ENCODE data around the gene SLAMF9.

The SLAMF9 gene

DNA sequence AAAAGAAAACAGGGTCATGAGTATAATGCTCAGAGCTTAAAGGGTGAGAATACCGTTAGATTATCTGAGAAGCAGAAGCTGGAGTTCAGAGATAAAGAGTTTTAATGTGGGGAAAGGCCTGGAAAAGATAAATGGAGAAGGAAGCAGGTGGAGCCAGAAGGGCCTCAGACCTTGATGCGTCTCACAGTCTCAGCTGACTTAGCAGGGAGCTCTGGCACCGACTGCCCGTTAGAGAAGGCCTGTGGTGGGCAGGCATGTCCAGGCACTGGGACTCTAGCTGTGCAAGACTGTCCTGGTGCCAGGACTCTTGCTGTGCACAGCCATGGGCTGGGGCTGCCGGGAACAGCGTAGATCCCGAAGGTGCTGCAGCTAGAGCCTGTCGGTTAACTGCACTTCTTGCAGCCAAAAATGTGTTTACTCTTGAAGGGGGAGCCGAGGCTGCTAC is 3.8 kb upstream of the SLAMF9 start:
- ATAC-seq (ENCODE audit: low read depth) (no peak), DNase-seq (ENCODE audit: low spot score) (no peak)
- TF ChIP-seq, protein P1, sequence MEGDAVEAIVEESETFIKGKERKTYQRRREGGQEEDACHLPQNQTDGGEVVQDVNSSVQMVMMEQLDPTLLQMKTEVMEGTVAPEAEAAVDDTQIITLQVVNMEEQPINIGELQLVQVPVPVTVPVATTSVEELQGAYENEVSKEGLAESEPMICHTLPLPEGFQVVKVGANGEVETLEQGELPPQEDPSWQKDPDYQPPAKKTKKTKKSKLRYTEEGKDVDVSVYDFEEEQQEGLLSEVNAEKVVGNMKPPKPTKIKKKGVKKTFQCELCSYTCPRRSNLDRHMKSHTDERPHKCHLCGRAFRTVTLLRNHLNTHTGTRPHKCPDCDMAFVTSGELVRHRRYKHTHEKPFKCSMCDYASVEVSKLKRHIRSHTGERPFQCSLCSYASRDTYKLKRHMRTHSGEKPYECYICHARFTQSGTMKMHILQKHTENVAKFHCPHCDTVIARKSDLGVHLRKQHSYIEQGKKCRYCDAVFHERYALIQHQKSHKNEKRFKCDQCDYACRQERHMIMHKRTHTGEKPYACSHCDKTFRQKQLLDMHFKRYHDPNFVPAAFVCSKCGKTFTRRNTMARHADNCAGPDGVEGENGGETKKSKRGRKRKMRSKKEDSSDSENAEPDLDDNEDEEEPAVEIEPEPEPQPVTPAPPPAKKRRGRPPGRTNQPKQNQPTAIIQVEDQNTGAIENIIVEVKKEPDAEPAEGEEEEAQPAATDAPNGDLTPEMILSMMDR (IDR thresholded peaks at IDR 0.05; ENCODE audit: poor library complexity, severe bottlenecking): no peak

DNA sequence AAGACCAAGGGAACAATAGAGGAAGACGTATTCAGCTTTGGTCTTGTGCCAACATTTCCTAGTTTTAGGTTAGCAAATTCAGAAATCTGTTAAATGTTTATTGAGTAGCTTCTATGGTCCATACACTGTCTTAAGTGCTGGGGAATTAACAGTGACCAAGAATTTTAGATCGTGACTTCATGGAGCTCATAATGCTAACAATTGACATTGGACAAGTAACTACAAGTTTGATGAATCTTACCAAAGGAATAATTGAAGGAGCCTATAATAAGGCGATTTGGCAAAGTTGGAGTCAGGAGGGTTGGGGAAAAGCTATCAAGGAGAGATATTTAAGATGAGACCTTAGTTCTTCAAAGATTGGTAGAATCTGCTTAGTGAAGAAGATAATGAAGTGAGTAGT is 1.4 kb upstream of the SLAMF9 start:
- no peaks in the 10 kb centered on the region for H3K27me3 ChIP-seq (ENCODE audit: insufficient read depth, poor library complexity, severe bottlenecking)
- no peak overlapping the region for H3K4me3 ChIP-seq (ENCODE audit: severe bottlenecking)
- TF ChIP-seq, protein P1 (IDR thresholded peaks at IDR 0.05; ENCODE audit: poor library complexity, severe bottlenecking): no peak
- peaks cover 19% of the 10 kb centered on the region for H3K4me1 ChIP-seq (ENCODE audit: insufficient read depth, poor library complexity, severe bottlenecking)
- no peaks in the 10 kb centered on the region for H3K36me3 ChIP-seq (ENCODE audit: low read depth)
- H3K9me3 ChIP-seq (ENCODE audit: severe bottlenecking): no peaks in the 10 kb centered on the region
- H3K27ac ChIP-seq (ENCODE audit: poor library complexity, severe bottlenecking): peak overlapping the region; percentile 64
- DNase-seq (ENCODE audit: low spot score): no peak
- no peak for ATAC-seq (ENCODE audit: low read depth)

More for the DNA sequence above, 3.8 kb upstream of the SLAMF9 start:
- H3K36me3 ChIP-seq (ENCODE audit: low read depth): no peaks in the 10 kb centered on the region
- H3K27me3 ChIP-seq (ENCODE audit: insufficient read depth, poor library complexity, severe bottlenecking): no peaks in the 10 kb centered on the region
- no peak overlapping the region for H3K27ac ChIP-seq (ENCODE audit: poor library complexity, severe bottlenecking)
- H3K4me3 ChIP-seq (ENCODE audit: severe bottlenecking): no peak overlapping the region
- H3K4me1 ChIP-seq (ENCODE audit: insufficient read depth, poor library complexity, severe bottlenecking): peaks cover 26% of the 10 kb centered on the region
- H3K9me3 ChIP-seq (ENCODE audit: severe bottlenecking): no peaks in the 10 kb centered on the region

DNA sequence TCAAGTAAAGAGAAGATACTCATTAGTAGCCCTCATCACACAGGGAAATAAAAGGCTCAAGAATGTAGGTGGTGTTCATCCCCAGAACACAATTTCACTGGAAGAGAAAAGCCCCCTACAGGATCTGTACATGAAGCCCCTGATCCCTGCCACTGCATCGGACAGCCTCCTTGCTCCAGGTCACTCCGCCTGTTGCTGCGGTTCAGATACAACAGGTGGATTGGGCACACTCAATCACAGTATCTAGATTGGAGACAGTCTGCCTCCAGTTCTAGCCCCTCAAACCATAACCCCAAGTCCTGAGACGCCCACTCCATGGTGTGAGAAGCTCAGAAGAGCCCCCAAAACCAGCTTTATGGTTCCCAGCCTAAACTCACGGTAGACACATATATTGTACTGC is 1.1 kb downstream of the SLAMF9 start:
- DNase-seq (ENCODE audit: low spot score) (no peak), ATAC-seq (ENCODE audit: low read depth) (no peak)
- H3K36me3 ChIP-seq (ENCODE audit: low read depth): no peaks in the 10 kb centered on the region
- no peaks in the 10 kb centered on the region for H3K27me3 ChIP-seq (ENCODE audit: insufficient read depth, poor library complexity, severe bottlenecking)
- H3K4me1 ChIP-seq (ENCODE audit: insufficient read depth, poor library complexity, severe bottlenecking): peaks cover 17% of the 10 kb centered on the region
- TF ChIP-seq, protein P1 (IDR thresholded peaks at IDR 0.05; ENCODE audit: poor library complexity, severe bottlenecking): no peak
- no peak overlapping the region for H3K27ac ChIP-seq (ENCODE audit: poor library complexity, severe bottlenecking)
- H3K4me3 ChIP-seq (ENCODE audit: severe bottlenecking): no peak overlapping the region
- H3K9me3 ChIP-seq (ENCODE audit: severe bottlenecking): no peaks in the 10 kb centered on the region

DNA sequence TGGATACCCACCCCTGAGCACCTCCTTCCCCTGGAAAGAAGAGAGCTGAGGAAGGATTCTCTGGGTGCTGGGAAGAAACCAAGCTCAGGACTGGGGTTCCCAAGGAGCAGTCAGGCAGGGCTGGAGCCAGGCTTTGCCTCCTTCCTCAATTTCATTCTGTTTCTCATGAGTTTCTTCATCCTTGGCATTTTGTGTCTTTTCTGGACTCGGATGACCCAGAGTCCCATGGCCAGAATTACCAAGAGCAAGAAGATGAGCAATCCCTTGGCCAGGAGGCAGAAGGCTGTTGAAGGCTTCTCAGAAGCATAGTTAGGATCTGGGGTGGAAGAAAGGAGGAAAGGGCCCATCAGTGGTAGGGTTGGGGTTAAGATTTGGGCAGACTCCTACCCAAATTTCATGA is 2.5 kb downstream of the SLAMF9 start:
- H3K36me3 ChIP-seq (ENCODE audit: low read depth): no peaks in the 10 kb centered on the region
- H3K4me1 ChIP-seq (ENCODE audit: insufficient read depth, poor library complexity, severe bottlenecking): peaks cover 17% of the 10 kb centered on the region
- no peak overlapping the region for H3K27ac ChIP-seq (ENCODE audit: poor library complexity, severe bottlenecking)
- H3K27me3 ChIP-seq (ENCODE audit: insufficient read depth, poor library complexity, severe bottlenecking): no peaks in the 10 kb centered on the region
- ATAC-seq (ENCODE audit: low read depth) (no peak), DNase-seq (ENCODE audit: low spot score) (no peak)
- TF ChIP-seq, protein P1 (IDR thresholded peaks at IDR 0.05; ENCODE audit: poor library complexity, severe bottlenecking): no peak
- no peaks in the 10 kb centered on the region for H3K9me3 ChIP-seq (ENCODE audit: severe bottlenecking)
- H3K4me3 ChIP-seq (ENCODE audit: severe bottlenecking): no peak overlapping the region

DNA sequence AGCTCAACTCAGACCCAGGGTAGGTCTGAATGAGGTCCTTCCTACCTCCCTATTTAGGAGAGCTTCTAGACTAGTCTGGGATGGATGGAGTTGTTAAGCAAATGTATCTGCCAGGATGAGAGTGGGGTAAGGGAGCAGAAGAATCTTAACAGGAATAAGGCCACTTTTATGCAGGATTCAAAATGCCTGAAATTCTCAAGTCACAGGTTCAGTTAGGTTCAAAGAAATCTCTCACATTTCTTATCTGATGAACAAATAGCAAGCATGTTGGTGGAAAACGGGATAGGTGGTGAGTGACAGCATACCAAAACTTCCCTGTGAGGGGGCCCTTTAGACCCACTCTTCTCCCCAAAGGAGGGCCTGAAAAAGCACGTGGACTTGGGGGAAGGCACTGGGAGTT is 3.0 kb downstream of the SLAMF9 start:
- TF ChIP-seq, protein P1 (IDR thresholded peaks at IDR 0.05; ENCODE audit: poor library complexity, severe bottlenecking): no peak
- no peak for ATAC-seq (ENCODE audit: low read depth)

More for the DNA sequence above, 3.0 kb downstream of the SLAMF9 start:
- no peaks in the 10 kb centered on the region for H3K36me3 ChIP-seq (ENCODE audit: low read depth)
- H3K9me3 ChIP-seq (ENCODE audit: severe bottlenecking): no peaks in the 10 kb centered on the region
- peaks cover 17% of the 10 kb centered on the region for H3K4me1 ChIP-seq (ENCODE audit: insufficient read depth, poor library complexity, severe bottlenecking)
- no peak for DNase-seq (ENCODE audit: low spot score)
- H3K27ac ChIP-seq (ENCODE audit: poor library complexity, severe bottlenecking): no peak overlapping the region
- no peaks in the 10 kb centered on the region for H3K27me3 ChIP-seq (ENCODE audit: insufficient read depth, poor library complexity, severe bottlenecking)
- H3K4me3 ChIP-seq (ENCODE audit: severe bottlenecking): no peak overlapping the region
